GM18507 (cell line): Measurements from ENCODE around the gene ELAVL1.

Experiments
- DNase-seq: peaks from one replicate; pipeline ENCODE4 v3.0.0; 2011; ENCODE audit warnings: low read depth; ENCODE audit not compliant: insufficient read length; ENCODE audit errors: extremely low spot score
- FAIRE-seq: peaks from 2 replicates; lab custom pipeline; 2011; peaks lifted over from hg19 to GRCh38; lab: Jason Lieb, UNC

Gene ELAVL1

GRCh38 chr19:7916955-7917266, 88.5 kb downstream of the ELAVL1 start:
- no peak for FAIRE-seq

GRCh38 chr19:7916103-7916954, 89.1 kb downstream of the ELAVL1 start:
- DNase-seq = no peak
- FAIRE-seq = no peak

More at GRCh38 chr19:7916955-7917266, 88.5 kb downstream of the ELAVL1 start:
- DNase-seq = no peak

GRCh38 chr19:7915250-7916102, 90.0 kb downstream of the ELAVL1 start:
- FAIRE-seq = no peak

DNA sequence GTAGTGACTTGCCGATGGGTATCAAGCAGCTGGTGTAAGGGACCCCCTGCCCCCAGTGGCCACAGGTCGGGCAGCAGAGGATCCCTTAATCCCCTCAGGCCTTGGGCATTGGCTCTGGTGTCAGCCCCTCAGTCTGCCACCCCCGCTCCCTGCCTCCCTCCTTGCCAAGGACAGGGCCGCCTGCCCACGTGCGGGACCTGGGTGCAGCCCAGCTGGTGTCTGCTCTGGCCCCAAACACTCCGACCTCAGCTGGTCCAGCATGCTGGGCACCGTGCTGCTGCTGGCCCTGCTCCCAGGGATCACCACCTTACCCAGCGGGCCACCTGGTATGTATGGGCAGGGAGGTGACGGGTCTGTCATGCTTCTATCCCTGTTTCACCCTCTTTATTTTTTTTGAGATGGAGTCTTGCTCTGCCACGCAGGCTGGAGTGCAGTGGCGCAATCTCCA, 90.8 kb downstream of the ELAVL1 start, which contains the start of gene TGFBR3L:
Gene TGFBR3L (plus strand): TSS at position 233 of the 448 bp plus-strand sequence.
- DNase-seq (no peak), FAIRE-seq (no peak)

More at GRCh38 chr19:7915250-7916102, 90.0 kb downstream of the ELAVL1 start:
- DNase-seq = no peak

DNA sequence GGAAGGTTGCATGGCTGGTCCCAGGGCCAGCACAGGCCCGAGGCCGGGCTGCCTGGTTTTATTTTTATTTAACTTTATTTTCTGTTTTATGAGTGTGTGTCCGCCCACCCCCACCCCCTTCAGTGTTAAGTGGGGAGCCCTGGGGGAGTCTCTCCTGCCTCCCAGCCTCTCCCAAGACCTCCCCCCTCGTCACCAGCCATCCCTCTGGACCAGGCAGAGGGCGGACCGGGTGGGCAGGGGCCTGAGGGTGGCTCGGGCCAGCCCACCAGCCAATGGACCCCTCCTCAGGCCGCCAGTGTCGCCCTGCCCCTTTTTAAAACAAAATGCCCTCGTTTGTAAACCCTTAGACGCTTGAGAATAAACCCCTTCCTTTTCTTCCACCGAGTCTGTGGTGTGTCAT, 91.3 kb downstream of the ELAVL1 start:
- DNase-seq (no peak), FAIRE-seq (no peak)

DNA sequence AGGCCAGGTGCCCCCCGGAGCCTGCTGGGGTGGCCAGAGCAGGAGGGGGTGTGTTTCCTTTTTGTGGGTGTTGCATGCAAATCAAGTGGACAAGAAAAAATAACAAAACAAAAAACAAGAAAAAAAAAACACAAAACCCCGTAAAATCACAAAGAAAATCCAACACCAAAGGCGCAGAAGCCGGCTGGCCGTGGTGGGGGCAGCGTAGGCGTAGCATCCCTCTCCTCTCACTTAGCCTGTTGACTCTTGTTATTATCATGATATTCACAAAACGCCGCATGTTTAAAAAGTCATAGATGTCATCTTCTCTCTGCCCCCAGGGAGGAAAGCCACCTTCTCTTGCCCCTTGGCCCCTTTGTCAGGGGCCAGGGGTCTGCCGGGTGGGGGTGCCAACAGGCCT, 91.8 kb downstream of the ELAVL1 start:
- DNase-seq = no peak
- FAIRE-seq = no peak

DNA sequence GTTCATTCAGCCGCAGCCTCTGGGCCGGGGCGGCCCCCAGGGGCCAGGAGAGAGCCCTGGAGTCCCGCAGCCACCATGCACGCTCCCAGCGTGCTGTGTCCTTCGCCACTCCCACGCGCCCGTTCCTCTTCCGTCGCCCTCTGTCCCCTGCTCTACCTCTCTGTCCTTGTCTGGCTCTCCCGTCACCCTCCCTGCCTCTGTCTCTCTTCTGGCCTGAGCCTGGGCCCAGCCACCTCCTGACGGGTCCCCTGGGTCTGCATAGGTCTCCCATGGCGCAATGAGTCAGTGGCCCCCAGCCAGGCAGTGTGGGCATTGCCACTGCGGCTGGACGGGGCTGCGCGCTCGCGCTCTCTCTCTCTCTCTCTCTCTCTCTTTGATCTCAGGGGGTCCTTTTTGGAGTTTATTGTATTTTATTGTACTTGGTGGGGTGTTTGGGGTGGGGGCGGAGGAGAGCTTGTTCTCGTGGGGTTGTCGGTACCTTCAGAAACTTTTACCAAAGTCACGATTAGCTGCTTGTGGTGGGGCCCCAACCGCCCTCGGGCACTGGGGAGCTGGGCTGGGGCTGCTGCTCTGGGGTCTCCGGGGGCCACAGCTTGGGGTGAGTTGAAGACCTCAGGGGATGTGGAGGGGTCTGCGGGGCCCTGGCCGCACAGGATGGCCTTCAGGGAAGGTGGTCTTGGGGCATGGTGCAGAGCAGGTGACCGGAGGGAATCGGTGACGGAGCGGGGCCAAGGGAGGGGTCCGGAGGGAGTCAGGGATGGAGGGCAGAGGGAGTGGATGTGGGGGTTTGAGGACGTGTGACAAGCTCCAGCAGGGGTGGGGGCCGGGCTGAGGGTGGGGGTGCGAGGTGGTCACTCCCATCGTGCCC, 92.5 kb downstream of the ELAVL1 start:
- no peak for FAIRE-seq
- no peak for DNase-seq

DNA sequence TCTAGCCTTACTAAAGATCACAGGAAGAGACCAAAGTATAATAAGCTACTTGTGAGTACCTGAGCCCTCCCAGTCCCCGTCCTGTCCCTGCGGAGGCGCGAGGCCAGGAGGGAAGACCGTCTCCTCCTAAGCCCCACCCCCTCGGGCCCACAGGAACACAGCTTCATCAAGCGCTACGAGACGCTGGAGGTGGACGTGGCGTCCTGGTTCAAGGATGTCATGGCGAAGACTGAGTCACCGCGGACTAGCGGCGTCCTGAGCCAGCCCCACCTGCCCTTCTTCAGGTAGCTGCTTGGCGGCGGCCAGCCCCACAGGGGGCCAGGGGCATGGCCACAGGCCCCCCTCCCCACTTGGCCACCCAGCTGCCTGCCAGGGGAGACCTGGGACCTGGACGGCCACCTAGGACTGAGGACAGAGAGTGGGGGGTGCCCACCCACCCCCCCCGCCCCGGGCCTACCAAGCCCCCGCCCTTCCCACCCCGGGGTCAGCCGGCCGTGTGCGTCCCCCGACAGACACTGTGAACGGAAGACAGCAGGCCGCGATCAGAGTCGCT, 93.2 kb downstream of the ELAVL1 start:
- no peak for DNase-seq
- no peak for FAIRE-seq

- no peak for DNase-seq
- no peak for FAIRE-seq
These were observed 93.8 kb downstream of the ELAVL1 start for GRCh38 chr19:7911508-7912143.

- DNase-seq (no peak), FAIRE-seq (no peak)
These were observed 94.9 kb downstream of the ELAVL1 start for GRCh38 chr19:7910321-7911161.

DNA sequence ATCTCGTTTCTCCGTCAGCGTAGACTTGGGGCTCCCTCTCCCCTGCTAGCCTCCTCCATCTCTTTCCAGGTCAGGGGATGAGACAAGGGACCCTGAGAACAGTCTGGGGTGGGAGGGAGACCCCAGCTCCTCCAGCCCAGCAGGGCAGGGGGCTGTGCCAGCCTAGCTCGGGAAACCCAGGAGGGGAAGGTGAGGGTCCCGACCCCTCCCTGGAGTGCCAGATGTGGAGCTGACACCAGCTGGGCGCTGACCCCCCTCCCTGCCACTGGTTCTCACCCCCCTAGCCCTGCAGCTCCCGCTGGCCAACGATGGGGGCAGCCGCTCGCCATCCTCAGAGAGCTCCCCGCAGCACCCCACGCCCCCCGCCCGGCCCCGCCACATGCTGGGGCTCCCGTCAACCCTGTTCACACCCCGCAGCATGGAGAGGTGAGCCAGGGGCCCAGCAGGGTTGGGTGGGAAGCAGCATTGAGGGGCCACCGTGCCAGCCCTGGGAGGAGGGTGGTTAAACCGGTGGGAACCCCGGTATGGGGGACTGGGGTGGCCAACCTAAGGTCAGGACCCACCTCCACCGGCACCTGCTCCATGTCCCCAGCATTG, 95.9 kb downstream of the ELAVL1 start:
- DNase-seq = no peak
- FAIRE-seq = no peak

DNA sequence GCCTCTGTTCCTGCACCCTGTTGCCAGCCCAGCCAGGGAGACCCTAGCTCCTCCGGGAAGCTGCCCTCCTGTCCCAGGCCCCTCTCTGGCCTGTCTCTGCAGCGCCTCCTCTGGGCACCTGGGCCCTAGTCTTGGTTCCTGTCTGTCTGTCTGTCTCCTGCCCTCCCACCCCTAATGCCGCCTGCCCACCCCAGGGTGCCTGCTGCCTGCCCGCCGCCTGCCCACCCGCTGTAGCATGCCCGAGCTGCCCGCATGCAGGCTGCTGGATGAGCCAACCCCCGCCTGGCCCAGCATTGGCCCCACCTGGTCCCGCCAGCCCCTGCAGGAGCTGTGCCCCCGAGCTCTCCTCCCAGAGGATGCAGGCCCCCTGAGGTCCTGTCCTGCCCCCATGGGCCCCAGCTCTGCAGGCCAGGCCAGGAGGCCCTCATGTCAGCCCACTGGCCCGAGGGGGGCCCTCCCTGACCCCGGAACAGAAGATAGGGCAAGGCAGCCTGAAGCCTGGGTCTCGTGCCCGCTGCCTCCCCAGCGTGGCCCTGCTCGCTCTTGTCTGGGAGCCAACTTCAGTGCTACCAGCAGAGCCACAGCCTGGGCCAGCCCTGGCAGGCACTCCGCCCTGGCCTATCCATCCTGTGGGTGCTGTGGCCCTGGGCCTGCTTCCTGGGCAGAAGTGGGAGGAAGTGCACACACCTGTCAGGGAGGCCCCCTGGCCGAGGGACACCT, 96.5 kb downstream of the ELAVL1 start:
- DNase-seq (no peak), FAIRE-seq (no peak)
